ENCODE data around the gene SORBS2. TPM values are rescaled to one million over a fixed set of nuclear protein-coding genes. Genes with fewer than 3 reads are reported as not detected.

SORBS2 gene
- polyA plus RNA-seq, 1 donor from 2014 or later, result 46.0 TPM

DNA sequence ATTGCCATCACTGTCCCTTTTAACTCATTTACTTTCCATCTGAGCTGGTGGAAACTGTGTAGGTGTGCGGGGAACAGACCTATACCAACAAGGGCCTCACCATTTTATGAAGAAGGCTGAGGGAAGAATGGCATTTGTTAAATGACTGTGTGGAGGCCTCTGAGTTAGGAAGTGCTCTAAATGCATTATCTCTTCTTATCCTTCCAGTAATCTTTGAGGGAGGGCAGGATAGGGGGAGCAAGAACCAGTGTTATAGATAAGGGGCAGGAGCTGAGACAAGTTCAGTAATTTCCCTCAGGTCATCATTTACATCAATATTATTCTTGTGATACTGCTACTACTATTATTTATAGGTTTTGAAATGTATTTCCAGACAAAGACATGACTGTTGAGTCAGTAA is 154.3 kb downstream of the SORBS2 start:
- no peaks in the 10 kb centered on the region for H3F3A ChIP-seq (ENCODE audit: insufficient read depth, low read length, poor library complexity, severe bottlenecking)

DNA sequence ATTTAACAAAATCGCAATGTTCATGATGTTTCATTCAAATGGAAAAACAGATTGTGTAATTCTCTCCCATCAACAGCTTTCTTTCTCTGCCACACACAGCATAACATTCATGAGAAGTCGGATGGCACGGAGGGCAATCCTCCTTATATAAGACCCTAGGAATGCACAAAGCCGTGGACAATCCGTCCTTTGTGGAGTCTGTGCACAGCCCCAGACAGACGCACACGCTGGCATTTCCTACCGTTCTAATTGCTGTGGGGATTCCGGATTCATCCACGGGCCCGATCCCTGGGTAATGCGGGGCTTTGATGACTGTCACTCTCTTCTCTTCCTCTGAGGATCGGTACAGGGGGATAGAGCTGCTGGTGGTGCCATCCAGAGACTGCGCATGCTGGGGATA is 154.8 kb downstream of the SORBS2 start:
- no peak overlapping the region for H3K4me2 ChIP-seq (ENCODE audit: low read length)
- no peaks in the 10 kb centered on the region for H3K27me3 ChIP-seq (ENCODE audit: insufficient read depth, low read depth, low read length)
- H3F3A ChIP-seq (ENCODE audit: insufficient read depth, low read length, poor library complexity, severe bottlenecking), result no peaks in the 10 kb centered on the region
- H3K9me2 ChIP-seq (ENCODE audit: insufficient read depth, low read length), result no peaks in the 10 kb centered on the region
- peaks cover 31% of the 10 kb centered on the region for H3K36me3 ChIP-seq (ENCODE audit: insufficient read depth, low read length)
- H4K20me1 ChIP-seq (ENCODE audit: insufficient read depth), result no peaks in the 10 kb centered on the region
- no peak overlapping the region for H2AFZ ChIP-seq (ENCODE audit: low read depth, low read length)
- H3K9me3 ChIP-seq (ENCODE audit: low read length), result no peaks in the 10 kb centered on the region
- TF ChIP-seq EP300 (conservative IDR thresholded peaks at IDR 0.05; ENCODE audit: poor library complexity, severe bottlenecking) (no peak), MXI1 (conservative IDR thresholded peaks at IDR 0.05; ENCODE audit: poor library complexity, severe bottlenecking) (no peak), SMC3 (conservative IDR thresholded peaks at IDR 0.05; ENCODE audit: poor library complexity) (no peak), TAF1 (IDR thresholded peaks at IDR 0.05; ENCODE audit: low read depth) (no peak), EZH2 (IDR thresholded peaks at IDR 0.05; ENCODE audit: borderline replicate concordance, insufficient read depth, low read length, poor library complexity, severe bottlenecking) (no peak), POLR2AphosphoS5 (IDR thresholded peaks at IDR 0.05) (no peak), RAD21 (conservative IDR thresholded peaks at IDR 0.05) (no peak)
- TF ChIP-seq, protein P1, sequence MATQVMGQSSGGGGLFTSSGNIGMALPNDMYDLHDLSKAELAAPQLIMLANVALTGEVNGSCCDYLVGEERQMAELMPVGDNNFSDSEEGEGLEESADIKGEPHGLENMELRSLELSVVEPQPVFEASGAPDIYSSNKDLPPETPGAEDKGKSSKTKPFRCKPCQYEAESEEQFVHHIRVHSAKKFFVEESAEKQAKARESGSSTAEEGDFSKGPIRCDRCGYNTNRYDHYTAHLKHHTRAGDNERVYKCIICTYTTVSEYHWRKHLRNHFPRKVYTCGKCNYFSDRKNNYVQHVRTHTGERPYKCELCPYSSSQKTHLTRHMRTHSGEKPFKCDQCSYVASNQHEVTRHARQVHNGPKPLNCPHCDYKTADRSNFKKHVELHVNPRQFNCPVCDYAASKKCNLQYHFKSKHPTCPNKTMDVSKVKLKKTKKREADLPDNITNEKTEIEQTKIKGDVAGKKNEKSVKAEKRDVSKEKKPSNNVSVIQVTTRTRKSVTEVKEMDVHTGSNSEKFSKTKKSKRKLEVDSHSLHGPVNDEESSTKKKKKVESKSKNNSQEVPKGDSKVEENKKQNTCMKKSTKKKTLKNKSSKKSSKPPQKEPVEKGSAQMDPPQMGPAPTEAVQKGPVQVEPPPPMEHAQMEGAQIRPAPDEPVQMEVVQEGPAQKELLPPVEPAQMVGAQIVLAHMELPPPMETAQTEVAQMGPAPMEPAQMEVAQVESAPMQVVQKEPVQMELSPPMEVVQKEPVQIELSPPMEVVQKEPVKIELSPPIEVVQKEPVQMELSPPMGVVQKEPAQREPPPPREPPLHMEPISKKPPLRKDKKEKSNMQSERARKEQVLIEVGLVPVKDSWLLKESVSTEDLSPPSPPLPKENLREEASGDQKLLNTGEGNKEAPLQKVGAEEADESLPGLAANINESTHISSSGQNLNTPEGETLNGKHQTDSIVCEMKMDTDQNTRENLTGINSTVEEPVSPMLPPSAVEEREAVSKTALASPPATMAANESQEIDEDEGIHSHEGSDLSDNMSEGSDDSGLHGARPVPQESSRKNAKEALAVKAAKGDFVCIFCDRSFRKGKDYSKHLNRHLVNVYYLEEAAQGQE (IDR thresholded peaks at IDR 0.05; ENCODE audit: borderline replicate concordance), result no peak
- TF ChIP-seq, protein P2, sequence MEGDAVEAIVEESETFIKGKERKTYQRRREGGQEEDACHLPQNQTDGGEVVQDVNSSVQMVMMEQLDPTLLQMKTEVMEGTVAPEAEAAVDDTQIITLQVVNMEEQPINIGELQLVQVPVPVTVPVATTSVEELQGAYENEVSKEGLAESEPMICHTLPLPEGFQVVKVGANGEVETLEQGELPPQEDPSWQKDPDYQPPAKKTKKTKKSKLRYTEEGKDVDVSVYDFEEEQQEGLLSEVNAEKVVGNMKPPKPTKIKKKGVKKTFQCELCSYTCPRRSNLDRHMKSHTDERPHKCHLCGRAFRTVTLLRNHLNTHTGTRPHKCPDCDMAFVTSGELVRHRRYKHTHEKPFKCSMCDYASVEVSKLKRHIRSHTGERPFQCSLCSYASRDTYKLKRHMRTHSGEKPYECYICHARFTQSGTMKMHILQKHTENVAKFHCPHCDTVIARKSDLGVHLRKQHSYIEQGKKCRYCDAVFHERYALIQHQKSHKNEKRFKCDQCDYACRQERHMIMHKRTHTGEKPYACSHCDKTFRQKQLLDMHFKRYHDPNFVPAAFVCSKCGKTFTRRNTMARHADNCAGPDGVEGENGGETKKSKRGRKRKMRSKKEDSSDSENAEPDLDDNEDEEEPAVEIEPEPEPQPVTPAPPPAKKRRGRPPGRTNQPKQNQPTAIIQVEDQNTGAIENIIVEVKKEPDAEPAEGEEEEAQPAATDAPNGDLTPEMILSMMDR (IDR thresholded peaks at IDR 0.05; ENCODE audit: poor library complexity, severe bottlenecking), result no peak
- no peaks in the 10 kb centered on the region for H3K79me2 ChIP-seq (replicated peaks; ENCODE audit: insufficient read depth, low read length)
- H3K9ac ChIP-seq (ENCODE audit: low read length), result no peak overlapping the region
- no peak overlapping the region for H3K27ac ChIP-seq (ENCODE audit: low read length)
- no peak overlapping the region for H3K4me3 ChIP-seq (ENCODE audit: low read length)

More for the DNA sequence above, 154.3 kb downstream of the SORBS2 start:
- Histone ChIP-seq H3K79me2 (replicated peaks; ENCODE audit: insufficient read depth, low read length) (no peaks in the 10 kb centered on the region), H3K4me3 (ENCODE audit: low read length) (no peak overlapping the region), H3K9me2 (ENCODE audit: insufficient read depth, low read length) (no peaks in the 10 kb centered on the region), H3K27me3 (ENCODE audit: insufficient read depth, low read depth, low read length) (no peaks in the 10 kb centered on the region), H3K4me2 (ENCODE audit: low read length) (no peak overlapping the region), H2AFZ (ENCODE audit: low read depth, low read length) (no peak overlapping the region), H3K27ac (ENCODE audit: low read length) (no peak overlapping the region), H3K9me3 (ENCODE audit: low read length) (no peaks in the 10 kb centered on the region), H4K20me1 (ENCODE audit: insufficient read depth) (no peaks in the 10 kb centered on the region), H3K36me3 (ENCODE audit: insufficient read depth, low read length) (peaks cover 32% of the 10 kb centered on the region), H3K9ac (ENCODE audit: low read length) (no peak overlapping the region)
- TF ChIP-seq POLR2AphosphoS5 (IDR thresholded peaks at IDR 0.05) (no peak), MXI1 (conservative IDR thresholded peaks at IDR 0.05; ENCODE audit: poor library complexity, severe bottlenecking) (no peak), SMC3 (conservative IDR thresholded peaks at IDR 0.05; ENCODE audit: poor library complexity) (no peak), RAD21 (conservative IDR thresholded peaks at IDR 0.05) (no peak), EZH2 (IDR thresholded peaks at IDR 0.05; ENCODE audit: borderline replicate concordance, insufficient read depth, low read length, poor library complexity, severe bottlenecking) (no peak), EP300 (conservative IDR thresholded peaks at IDR 0.05; ENCODE audit: poor library complexity, severe bottlenecking) (no peak), TAF1 (IDR thresholded peaks at IDR 0.05; ENCODE audit: low read depth) (no peak)
- TF ChIP-seq, protein P1 (IDR thresholded peaks at IDR 0.05; ENCODE audit: borderline replicate concordance), result no peak
- TF ChIP-seq, protein P2 (IDR thresholded peaks at IDR 0.05; ENCODE audit: poor library complexity, severe bottlenecking), result no peak
